Mesangial cell (primary cell): Measurements from ENCODE around the gene LRRTM3. TPM values are rescaled to one million over a fixed set of nuclear protein-coding genes. Genes with fewer than 3 reads are reported as not detected.

Source experiments
- total RNA-seq: library from RNA; depleted of rRNA; stranded (reverse); fragments of >200 nt; gene quantifications from 2 replicates; pipeline ENCODE4 v1.2.3, GENCODE V29; 2015

The LRRTM3 gene
- total RNA-seq: not detected in 2 replicates

DNA sequence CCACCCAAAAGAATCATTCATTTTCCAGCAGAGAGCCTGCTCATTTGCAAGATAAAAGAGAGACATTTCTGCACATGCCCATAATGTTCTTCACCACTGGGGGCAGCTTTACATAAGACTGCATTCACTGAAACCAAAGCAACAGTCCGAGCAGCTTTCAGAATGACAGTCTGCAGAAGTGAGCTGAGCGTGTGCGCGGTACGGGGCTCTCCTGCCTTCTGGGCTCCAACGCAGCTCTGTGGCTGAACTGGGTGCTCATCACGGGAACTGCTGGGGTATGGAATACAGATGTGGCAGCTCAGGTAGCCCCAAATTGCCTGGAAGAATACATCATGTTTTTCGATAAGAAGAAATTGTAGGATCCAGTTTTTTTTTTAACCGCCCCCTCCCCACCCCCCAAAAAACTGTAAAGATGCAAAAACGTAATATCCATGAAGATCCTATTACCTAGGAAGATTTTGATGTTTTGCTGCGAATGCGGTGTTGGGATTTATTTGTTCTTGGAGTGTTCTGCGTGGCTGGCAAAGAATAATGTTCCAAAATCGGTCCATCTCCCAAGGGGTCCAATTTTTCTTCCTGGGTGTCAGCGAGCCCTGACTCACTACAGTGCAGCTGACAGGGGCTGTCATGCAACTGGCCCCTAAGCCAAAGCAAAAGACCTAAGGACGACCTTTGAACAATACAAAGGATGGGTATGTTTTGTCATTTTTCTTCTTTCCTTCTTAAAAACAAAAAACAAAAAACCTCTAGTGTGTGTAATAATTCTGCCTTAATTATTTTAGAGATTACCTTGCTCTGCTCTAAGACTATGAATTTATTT lies at the start of gene LRRTM3:
TSS of gene LRRTM3 (plus strand) at position 141 of the 820 bp plus-strand sequence.

